HG03103 (cell line): ENCODE data around the gene HEATR1.

Experiments used
- ATAC-seq: cut with Tn5 transposase; IDR thresholded peaks from one replicate; pipeline ENCODE4 v1.9.1; 2021; ENCODE audit warnings: low read depth; ENCODE audit not compliant: unreplicated experiment

HEATR1 gene

GRCh38 chr1:236543065-236543669 is 61.1 kb downstream of the HEATR1 start:
- no peak for ATAC-seq

GRCh38 chr1:236541710-236542109 is 62.6 kb downstream of the HEATR1 start:
- ATAC-seq: no peak

GRCh38 chr1:236540813-236541465 is 63.4 kb downstream of the HEATR1 start:
- no peak for ATAC-seq

- ATAC-seq: no peak
Observed at GRCh38 chr1:236536540-236536939, 67.8 kb downstream of the HEATR1 start.

- ATAC-seq: no peak
Observed at GRCh38 chr1:236535662-236536161, 68.6 kb downstream of the HEATR1 start.

GRCh38 chr1:236535190-236535589 is 69.1 kb downstream of the HEATR1 start:
- no peak for ATAC-seq

GRCh38 chr1:236534151-236534651 is 70.1 kb downstream of the HEATR1 start:
- no peak for ATAC-seq

GRCh38 chr1:236532850-236533249 is 71.5 kb downstream of the HEATR1 start:
- ATAC-seq: no peak

GRCh38 chr1:236530959-236531358 is 73.4 kb downstream of the HEATR1 start:
- no peak for ATAC-seq

GRCh38 chr1:236530286-236530685 is 74.0 kb downstream of the HEATR1 start:
- no peak for ATAC-seq

GRCh38 chr1:236526079-236526478 is 78.2 kb downstream of the HEATR1 start:
- ATAC-seq: no peak

- peak; percentile 1 for ATAC-seq
Observed at GRCh38 chr1:236524895-236525184, 79.5 kb downstream of the HEATR1 start.

GRCh38 chr1:236524142-236524894 is 80.0 kb downstream of the HEATR1 start:
- peak; percentile 80 for ATAC-seq

- ATAC-seq: peak; percentile 70
Observed at GRCh38 chr1:236523704-236524141, 80.6 kb downstream of the HEATR1 start, which contains the start of gene LGALS8. LGALS8 (plus strand) TSS chr1:236523982; CDS start chr1:236526071, 2,089 bp downstream.

- no peak for ATAC-seq
Observed at GRCh38 chr1:236522937-236523703, 81.2 kb downstream of the HEATR1 start.

GRCh38 chr1:236520445-236521005 is 83.8 kb downstream of the HEATR1 start:
- no peak for ATAC-seq

GRCh38 chr1:236518322-236518721 is 86.0 kb downstream of the HEATR1 start:
- no peak for ATAC-seq

- ATAC-seq: no peak
Observed at GRCh38 chr1:236516929-236517704, 87.2 kb downstream of the HEATR1 start.

- ATAC-seq: no peak
Observed at GRCh38 chr1:236515443-236515958, 88.8 kb downstream of the HEATR1 start.
